GM21576 (cell line): ENCODE results near the gene ADRA2B.
"Not testable (repeated sequence)": the region's sequence is repeated elsewhere in the genome, so short reads cannot be mapped to it uniquely, and the experiment has no call there.

ENCODE experiments used
- ATAC-seq: cut with Tn5 transposase; IDR thresholded peaks from one replicate; pipeline ENCODE4 v1.9.1; 2021; ENCODE audit warnings: mild to moderate bottlenecking, moderate library complexity; ENCODE audit not compliant: unreplicated experiment

ADRA2B gene

GRCh38 chr2:96091141-96091710 is 25.1 kb downstream of the ADRA2B start:
- no peak for ATAC-seq

GRCh38 chr2:96090196-96090926 is 26.0 kb downstream of the ADRA2B start:
- ATAC-seq: no peak

GRCh38 chr2:96089356-96090195 is 26.8 kb downstream of the ADRA2B start:
- no peak for ATAC-seq

- ATAC-seq: no peak
Measured at GRCh38 chr2:96088340-96089335, 27.7 kb downstream of the ADRA2B start.

- no peak for ATAC-seq
Measured at GRCh38 chr2:96087130-96087529, 29.2 kb downstream of the ADRA2B start.

- no peak for ATAC-seq
Measured at GRCh38 chr2:96085541-96086355, 30.6 kb downstream of the ADRA2B start.

GRCh38 chr2:96084858-96085518 is 31.4 kb downstream of the ADRA2B start:
- not testable (repeated sequence) for ATAC-seq

- ATAC-seq: no peak
Measured at GRCh38 chr2:96083989-96084857, 32.1 kb downstream of the ADRA2B start.

- no peak for ATAC-seq
Measured at GRCh38 chr2:96083064-96083939, 33.1 kb downstream of the ADRA2B start.

- no peak for ATAC-seq
Measured at GRCh38 chr2:96082211-96083063, 33.9 kb downstream of the ADRA2B start.

- ATAC-seq: no peak
Measured at GRCh38 chr2:96081042-96081441, 35.3 kb downstream of the ADRA2B start.

- no peak for ATAC-seq
Measured at GRCh38 chr2:96075199-96075771, 41.1 kb downstream of the ADRA2B start.

- no peak for ATAC-seq
Measured at GRCh38 chr2:96074156-96074555, 42.2 kb downstream of the ADRA2B start.

- no peak for ATAC-seq
Measured at GRCh38 chr2:96073170-96073775, 43.1 kb downstream of the ADRA2B start.

- no peak for ATAC-seq
Measured at GRCh38 chr2:96072746-96073145, 43.6 kb downstream of the ADRA2B start.
